Cerebellar nuclear complex (tissue), 1 donor: ENCODE measurements around the gene PREX1.

ENCODE experiments used
- DNase-seq, 2 experiments: peaks; one replicate each; lab custom pipeline; 2025; lab: John Stamatoyannopoulos, UW

The PREX1 gene

DNA sequence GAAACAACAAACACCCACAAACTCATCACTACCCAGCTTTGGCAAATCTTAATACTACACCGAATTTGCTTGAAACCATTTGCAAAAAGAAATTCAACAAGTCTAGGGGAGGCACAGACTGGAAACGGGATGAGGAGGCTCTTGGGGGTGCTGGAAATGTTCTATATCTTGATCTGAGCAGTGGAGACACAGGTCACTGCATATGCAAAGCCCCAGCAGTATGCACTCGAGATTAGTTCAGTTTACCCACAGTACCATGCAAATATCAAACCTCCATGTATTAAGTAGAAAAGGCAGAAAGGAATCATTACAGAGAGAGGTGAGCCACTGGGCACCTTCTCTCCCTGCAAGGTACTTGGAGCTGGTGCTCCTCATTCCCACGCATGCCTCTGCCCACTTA, 75.9 kb downstream of the PREX1 start:
- no peak for DNase-seq

- no peak for DNase-seq
Observed at GRCh38 chr20:48750941-48751635, 76.7 kb downstream of the PREX1 start.

GRCh38 chr20:48750376-48750775, 77.4 kb downstream of the PREX1 start:
- no peak for DNase-seq

DNA sequence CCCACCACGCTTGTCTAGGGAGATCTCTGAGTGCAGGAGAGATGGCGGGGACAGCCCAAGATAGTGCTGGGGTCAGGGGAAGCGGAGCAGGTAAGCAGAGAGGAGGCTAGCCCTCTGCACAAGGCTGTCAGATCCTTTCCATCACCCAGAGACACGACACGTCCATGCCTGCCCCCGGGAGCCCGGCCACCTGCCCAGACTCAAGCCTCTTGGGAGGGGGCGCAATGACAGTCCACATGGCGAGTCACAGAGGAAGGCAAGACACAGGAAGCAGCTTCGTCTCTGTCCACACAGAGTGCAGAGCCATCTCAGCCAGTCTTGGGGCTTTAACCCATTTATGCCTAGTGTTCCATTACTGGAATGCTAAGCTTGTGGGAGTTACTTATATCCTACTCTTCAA, 78.4 kb downstream of the PREX1 start:
- DNase-seq = no peak

DNA sequence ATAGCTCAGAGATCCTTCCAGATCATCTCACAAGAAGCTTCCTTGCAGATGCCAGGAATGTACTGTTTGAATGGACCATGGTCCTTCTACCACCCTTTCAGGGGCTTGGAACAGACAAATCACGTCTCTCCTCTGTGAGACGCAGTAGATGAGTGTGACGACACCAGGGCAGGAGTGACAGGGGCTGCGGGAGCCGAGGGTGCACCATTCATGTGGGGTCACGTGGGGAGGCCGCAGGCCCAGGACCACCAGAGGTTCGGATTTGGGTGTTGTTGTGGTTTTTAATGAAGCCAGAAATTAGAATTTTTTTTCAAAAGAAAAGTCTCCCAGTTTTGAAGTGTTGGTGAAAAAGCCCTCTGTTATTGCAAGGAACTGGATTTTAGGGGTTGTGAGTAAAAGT, 79.2 kb downstream of the PREX1 start:
- no peak for DNase-seq

GRCh38 chr20:48747840-48748414, 79.9 kb downstream of the PREX1 start:
- no peak for DNase-seq

DNA sequence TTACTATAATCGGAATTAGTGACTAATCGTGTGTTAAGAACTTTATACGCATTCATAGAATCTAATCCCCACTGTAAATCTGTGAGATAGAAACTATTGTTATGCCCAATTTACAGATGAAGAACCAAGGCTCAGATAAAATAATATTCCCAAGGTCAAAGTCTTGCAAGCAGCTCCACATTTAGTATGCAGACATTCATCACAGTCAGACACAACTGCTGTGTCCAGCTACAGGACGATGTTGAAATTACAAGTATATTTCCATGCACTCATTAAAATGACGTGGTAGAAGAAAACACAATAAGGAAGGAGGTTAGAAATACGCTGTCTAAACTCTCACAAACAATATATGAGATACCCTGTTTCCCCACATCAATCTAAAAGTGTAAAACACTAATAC, 82.5 kb downstream of the PREX1 start:
- DNase-seq = no peak

- no peak for DNase-seq
Observed at GRCh38 chr20:48744515-48744914, 83.3 kb downstream of the PREX1 start.

DNA sequence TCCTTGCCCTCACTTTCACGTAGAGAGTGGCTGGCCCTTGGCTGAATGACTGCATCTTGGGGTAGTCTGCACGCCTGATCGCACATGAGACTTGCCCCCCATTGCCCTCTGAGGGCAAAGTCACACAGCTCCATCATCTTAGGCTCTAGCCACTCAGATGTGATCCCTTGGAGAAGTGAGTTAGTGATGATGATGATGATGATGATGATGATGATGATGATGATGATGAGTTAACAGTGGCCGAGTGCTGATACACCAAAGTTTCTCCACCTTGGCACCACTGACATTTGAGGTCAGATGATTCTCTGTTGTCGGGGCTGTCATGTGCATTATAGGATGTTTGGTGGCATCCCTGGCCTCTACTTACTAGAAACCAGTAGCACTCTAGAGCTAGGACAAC, 84.0 kb downstream of the PREX1 start:
- no peak for DNase-seq

GRCh38 chr20:48742912-48743680, 84.7 kb downstream of the PREX1 start:
- DNase-seq = no peak

DNA sequence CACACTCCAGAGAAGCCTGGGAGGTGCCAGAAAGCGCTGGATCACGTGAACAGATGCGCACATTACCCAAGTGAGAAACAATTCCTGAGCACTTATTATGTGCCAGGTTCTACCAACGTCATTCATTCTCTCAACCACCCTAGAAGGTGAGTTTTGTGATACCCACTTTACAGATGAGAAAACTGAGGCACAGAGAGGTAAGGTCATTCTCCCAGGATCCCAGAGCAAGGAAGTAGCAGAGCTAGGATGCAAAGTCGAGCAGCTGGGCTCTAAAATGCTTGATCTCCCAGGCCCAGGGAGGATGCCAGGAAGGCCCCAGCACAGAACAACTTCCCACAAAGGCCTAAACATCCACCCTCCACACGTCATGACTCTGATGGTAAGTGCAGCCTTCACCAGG, 85.6 kb downstream of the PREX1 start:
- DNase-seq = no peak

DNA sequence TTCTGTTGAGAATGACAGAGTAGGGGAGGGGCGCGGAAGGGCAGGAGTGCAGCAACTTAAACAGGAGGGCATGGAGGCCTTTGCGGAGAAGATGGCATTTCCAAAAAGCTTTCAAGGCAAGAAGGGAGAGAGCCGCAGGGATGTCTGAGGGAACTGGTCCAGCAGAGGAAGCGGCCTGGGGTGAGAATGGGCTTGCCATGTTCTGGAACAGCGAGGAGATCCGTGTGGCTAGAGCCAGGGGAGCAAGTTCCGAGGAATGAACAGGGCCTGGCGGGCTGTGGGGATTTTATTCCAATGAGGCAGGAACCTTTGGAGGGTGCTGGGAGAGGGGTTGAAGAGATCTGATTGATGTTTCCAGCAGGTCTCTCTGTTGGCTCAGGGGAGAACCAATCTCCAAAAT, 86.1 kb downstream of the PREX1 start:
- DNase-seq = no peak

DNA sequence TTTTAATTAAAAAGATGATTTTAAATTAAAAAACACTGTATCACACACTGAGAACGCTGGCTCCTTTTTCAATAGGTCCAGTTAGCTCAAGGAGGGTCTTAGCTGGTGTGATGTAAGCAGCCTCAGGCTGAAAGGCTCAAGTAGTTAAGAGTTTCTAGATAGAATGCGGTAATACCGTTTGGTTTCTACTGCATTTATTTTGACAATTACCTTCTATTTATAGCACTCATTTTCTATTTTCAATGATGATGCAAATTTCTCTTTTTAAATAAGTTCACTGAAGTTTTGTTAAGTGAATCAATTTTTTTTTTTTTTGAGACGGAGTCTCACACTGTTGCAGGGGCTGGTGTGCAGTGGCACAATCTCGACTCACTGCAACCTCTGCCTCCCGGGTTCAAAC, 87.1 kb downstream of the PREX1 start:
- DNase-seq = no peak

DNA sequence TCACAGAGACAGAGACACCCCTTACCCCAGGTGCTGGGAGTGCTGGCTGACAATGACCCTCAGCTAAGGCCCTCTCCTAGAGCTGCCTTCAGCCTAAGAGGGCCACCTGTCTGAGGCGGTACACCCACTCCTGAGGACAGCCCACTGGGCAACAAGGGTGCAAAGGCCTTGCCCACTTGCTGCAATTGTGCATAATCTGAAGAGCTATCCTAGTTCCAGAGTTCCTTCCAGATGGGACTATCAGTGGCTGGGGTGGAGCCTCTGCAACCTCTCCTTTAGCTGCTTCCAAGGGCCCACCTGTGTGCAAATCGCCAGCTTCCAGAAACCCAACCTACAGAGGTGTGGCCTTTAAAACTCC, 87.5 kb downstream of the PREX1 start:
- DNase-seq = no peak

- DNase-seq = no peak
Observed at GRCh38 chr20:48739395-48740291, 88.2 kb downstream of the PREX1 start.

DNA sequence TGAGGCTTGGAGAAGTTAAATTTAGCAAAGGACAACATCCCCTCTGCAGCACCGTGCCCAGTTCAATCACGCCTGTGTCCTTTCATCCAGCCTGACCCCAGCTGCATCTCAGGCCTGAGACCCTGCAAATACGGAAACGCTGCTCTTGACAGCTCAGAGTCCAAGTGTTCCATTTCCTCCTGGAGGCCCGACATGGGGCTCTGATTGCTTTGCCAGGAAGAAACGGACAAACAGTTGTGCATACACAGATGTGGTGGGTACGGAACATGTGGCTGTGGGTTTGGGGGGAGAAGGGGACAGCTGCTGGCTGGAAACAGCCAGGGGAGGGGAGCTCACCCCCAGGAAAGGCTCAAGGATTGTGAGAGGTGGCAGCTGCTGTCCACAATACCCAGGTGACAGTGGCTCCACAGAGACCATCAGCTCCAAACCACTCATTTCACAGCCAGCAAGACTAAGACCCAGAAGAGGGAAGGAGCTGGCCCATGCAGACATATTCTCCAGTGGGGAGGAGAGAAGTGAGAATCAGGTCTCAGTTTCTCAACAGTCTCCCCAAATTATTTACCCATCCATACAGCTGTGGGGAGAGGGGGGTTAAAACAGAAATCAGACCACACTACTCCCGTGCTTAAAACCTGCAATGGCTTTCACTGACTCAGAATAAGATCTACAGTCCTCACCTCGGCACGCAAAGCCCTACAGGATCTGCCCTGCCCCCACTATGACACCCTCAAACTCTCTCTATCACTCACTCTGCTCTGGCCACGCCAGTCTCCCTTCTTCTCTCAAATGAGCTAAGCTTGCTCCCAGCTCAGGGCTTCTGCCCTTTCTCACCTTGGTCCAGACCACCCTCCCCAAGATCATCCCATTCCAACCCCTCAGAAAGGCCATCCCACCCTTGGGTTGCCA, 89.1 kb downstream of the PREX1 start:
- DNase-seq = no peak

- DNase-seq = no peak
Observed at GRCh38 chr20:48738094-48738398, 89.8 kb downstream of the PREX1 start.

- DNase-seq = no peak
Observed at GRCh38 chr20:48737434-48738093, 90.2 kb downstream of the PREX1 start.

DNA sequence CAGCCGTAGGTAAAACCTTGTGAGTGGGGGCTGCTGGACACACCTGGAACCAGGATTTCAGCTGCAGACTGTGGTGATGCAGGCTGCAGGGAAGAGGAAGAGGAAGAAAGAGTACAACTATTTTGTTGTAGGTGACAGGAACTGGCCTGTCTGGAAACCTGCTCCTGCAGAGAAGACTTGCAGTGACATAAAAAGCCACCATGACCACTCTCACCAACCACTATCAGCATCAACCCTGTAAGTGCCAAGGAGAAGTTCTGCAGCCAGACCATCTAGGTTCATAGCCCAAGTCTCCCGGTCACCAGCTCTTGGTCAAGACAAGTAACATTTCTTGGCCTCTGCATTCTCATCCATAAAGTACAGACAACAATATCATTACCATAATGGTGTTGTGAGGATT, 91.2 kb downstream of the PREX1 start:
- DNase-seq = no peak

- DNase-seq = no peak
Observed at GRCh38 chr20:48736231-48736630, 91.6 kb downstream of the PREX1 start.

GRCh38 chr20:48735112-48735511, 92.7 kb downstream of the PREX1 start:
- DNase-seq = no peak
